T-helper 2 cell treated with Interferon-gamma antibody and Interleukin-4, amounts not matched to agents 100 ng/mL and 5 ng/mL, for 36 hours (primary cell): ENCODE data around the gene SMPD2. TPM values are rescaled to one million over a fixed set of nuclear protein-coding genes. Genes with fewer than 3 reads are reported as not detected.

Experiments
- intact Hi-C: fragments of 100-400 bp; cut with micrococcal nuclease; formaldehyde crosslinking; loops from one replicate; pipeline ENCODE4 v1.15.1; 2023
- total RNA-seq: library from RNA; stranded (reverse); gene quantifications from 2 replicates; pipeline ENCODE4 v1.2.3, GENCODE V29; 2022

The SMPD2 gene
- total RNA-seq, 1 donor from 2014 or later: 18.9 TPM

DNA sequence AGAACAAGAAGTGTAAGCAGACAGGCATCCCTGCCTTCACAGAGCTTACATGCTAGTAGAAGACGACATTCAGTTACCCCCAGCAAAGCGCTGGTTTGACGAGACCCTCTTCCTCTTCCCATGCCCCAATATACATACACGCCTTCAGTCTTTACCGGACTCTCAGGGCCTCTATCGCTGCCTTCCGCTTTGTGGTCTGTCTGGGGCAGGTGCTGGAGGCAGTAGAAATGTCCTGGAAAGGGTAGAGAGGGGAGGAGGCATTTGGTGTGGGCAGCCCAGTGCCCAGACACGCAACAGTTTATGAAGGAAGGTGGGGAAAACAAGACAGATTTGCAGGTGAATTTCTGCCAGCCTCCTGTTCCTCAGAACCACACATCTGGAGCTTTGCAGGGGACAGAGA, 6.0 kb downstream of the SMPD2 start:
- intact Hi-C loops: loop anchor here (10.0 kb wide), 1 partner anchor 262 kb away; no protein-coding TSS in a partner anchor

GRCh38 chr6:109447087-109447486, 6.6 kb downstream of the SMPD2 start:
- intact Hi-C loops: loop anchor here (10.0 kb wide), 1 partner anchor 262 kb away; no protein-coding TSS in a partner anchor

DNA sequence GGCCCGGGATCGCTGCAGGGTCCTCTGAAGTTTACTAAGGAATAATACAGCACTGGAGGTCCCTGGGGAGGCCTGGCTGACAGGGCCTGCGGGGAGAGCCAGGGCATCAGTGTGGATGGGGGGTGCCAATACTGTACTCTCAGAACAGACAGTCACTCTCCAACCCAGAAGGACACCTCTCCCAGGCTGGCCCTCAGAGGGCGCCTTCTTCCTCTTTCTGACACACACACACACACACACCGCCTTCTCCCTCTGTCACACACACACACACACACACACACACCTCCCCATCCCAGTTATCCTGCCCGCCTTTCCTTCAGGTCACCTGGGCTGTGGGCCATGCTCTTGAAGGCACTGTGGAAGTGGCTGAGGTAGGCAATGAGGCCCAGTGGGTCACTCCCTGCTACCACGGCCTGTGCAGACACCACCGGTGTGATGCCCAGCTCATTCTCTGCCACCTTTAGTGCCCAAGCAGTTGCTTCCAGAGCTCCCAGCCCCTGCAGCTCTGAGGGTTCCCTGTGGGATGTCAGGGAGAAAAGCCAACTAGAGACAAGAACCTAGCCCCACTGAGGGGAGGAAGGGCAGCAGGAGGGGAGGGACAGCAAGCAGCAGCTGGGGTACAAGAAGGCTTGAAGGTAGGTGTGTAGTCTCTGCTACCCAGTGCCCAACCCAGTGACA, 7.5 kb downstream of the SMPD2 start:
- intact Hi-C loops: loop anchor here (10.0 kb wide), 1 partner anchor 263 kb away; no protein-coding TSS in a partner anchor

GRCh38 chr6:109448615-109449014, 8.1 kb downstream of the SMPD2 start:
- intact Hi-C loops: loop anchor here (10.0 kb wide), 1 partner anchor 264 kb away; no protein-coding TSS in a partner anchor

DNA sequence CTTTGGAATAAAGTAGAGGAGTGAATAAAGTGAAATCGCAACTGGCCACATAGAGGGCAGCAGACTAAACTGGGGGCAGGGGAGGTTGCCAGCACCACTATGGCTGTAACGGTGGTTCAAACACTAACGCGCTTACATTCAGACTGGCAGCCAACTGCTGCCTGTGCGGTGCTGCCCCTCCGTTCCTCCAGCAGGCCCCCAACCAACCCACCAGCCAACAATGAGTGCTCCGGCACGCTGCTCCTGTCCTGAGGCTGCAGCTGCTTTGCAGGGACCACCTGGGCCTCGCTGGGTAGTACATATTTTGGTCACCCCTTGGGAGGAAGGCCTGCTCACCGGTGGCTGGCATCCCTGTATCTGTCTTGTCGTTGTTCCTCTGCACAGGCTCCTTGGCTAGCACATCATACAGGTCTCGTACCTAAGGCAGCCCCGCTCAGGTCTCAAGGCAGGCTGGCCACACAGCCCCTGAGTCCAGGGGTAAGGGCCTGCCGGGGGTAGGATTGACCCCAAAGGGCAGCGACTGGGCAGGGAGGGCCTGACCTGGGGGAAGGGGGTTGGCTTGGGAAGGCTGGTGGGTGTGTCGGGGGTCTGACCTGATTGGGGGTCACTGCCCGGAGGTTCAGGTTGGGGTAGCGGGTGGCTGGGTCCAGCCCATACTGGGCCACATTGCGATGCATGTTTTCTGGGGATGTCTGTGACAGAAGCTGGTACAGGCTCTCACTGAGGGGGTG, 8.7 kb downstream of the SMPD2 start:
- intact Hi-C loops: loop anchor here (10.0 kb wide), 1 partner anchor 264 kb away; no protein-coding TSS in a partner anchor

- intact Hi-C loops: loop anchor here (10.0 kb wide), 1 partner anchor 265 kb away; no protein-coding TSS in a partner anchor
Observed at GRCh38 chr6:109449795-109450673, 9.5 kb downstream of the SMPD2 start.

GRCh38 chr6:109450801-109451200, 10.3 kb downstream of the SMPD2 start:
- intact Hi-C loops: no loop called here

- intact Hi-C loops: no loop called here
Observed at GRCh38 chr6:109451376-109451775, 10.9 kb downstream of the SMPD2 start.

- intact Hi-C loops: no loop called here
Observed at GRCh38 chr6:109452181-109452580, 11.7 kb downstream of the SMPD2 start.

DNA sequence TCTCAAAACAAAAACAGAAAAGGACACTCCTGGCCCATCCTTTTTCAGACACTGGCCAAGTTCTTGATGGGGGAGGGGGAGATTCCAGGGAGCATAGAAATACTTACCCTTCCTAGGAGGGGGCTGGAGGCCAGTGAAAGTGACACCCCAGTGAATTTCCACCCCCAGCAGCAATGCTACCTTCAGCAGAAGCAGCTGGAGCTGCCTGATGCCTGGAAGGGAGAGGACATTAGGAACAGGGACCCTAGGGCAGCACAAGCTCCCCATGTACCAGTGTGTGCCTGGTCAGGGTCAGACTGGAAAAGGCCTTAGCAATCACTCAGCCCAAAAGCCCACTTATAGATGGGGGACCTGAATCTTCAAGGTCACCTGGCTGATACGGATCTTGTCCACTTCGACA, 12.6 kb downstream of the SMPD2 start:
- intact Hi-C loops: no loop called here

DNA sequence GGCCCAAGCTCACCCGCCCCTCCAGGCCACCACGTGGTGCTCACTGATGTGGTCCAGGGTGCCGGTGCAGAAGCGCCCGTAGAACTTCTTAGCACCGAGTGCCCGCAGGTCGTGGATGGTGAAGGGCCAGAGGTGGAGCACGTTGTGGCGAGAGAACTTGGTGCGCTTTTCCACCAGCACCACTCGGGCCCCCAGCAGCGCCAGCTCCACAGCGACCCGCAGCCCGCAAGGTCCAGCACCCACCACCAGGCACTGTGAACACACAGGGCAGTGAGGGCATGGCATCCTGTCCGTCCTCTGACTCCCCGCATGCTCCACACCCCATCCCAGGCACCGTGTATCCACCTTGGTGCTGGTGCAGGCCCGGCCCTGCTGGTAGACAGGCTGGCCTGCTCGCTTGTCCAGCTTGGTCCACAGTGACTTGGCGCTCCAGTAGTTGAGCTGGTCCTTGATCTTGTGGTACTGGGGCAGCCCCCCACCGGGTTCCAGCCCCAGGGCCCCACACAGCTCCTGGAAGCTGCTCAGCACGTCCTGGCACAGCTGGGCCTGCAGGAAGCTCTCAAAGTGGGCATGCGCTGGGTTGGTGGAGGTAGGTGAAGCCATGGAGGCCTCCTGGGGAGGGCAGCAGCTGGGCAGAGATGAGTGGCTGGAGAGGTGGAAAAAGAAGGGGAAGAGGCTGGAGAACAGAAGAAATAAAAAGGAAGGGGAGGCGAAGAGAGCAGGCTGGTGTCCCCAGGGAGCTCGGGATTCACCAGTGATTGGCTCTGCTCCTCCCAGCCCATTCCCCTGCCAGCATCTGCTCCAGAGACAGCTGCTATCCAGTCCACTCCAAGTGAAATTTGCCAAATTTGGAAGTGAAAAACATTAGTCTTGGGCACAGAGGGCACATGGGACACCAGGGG, 13.3 kb downstream of the SMPD2 start:
- intact Hi-C loops: loop anchor here (1.0 to 2.0 kb wide), 4 partner anchors 13 to 237 kb away; partner anchors contain the start of genes AK9 and FIG4

DNA sequence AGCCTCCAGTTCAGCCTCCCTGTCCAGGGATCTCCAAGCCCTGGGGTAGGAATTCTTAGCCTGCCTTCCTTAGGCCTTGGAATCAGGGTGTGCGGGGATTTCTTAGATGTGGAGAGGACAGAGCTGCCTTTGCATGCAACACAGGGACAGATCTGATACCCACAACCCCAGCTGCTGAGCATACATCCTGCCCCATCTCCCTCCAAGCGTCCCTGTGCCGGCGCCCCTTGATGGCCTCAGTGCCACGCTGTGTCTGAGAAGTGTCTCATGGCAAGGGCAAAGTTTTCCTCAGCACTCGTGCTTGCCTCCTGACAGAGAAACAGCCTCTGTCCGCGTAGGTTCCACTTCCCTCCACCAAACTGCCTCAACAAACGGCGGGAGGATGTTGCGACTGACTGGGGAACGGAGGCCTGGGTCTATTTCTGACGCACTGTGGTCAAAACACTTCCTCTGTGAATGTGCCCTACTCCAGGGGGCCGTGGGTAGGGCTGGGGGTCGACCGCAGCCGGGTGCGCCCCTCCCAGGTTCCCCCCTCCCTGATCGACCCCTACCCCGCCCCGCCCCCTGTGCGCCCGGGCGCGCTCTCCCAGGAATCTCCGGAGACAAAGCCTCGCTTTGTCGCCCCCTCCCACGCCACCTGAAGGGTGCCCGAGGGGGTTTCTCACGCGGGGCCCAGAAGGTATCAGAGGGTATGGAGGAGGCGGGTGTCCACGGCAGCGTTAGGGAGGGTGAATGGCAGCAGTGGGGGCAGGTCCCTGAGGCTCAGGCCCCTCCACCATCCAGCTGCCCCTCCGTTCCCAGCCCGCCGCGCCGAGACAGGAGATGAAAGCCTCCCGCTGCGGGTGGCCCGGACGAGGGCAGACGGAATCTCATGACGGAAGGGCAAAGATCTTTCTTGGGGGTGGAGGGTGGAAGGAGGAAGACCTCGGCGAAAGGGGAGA, 14.2 kb downstream of the SMPD2 start:
- intact Hi-C loops: loop anchor here (1.0 to 5.0 kb wide), 8 partner anchors 13 to 897 kb away; partner anchors contain the start of genes AK9, CEP57L1, FIG4 and ZBTB24

DNA sequence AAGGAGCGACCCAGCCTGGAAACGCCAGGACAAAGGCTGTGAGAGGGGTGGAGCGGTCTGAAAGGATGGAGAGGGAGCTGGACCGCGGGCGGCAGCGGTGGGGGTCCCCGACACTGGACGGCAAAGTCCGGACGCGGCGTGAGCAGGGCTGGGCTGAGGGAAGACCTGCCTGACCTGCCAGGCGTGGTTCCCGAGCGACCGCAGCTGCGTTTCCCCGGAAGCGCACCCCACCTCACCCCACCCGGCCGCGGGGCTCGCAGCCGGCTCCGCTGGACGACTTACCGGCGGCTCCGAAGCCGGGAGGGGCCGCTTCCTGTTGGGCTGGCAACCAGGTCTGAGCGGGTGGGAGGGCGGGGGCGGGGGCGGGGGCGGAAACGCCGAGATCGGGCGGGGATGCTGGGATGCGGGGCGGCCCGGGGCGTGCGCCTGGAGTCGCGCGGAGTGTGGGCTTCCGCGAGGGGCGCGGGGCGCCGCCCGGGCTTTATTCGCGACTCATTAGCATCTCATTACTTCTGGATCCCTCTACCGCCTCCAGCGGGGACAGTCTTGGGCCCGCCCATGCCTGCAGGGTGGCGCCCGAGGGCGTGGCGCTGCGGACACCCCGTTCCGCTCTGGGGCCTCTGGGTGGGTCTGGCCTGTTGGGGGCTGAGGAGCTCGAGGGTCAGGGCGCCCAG, 15.1 kb downstream of the SMPD2 start, which contains the start of gene MICAL1:
MICAL1 (minus strand) TSS at position 336 of the 674 bp plus-strand sequence. CDS start 1,576 bp downstream, outside the sequence.
- intact Hi-C loops: loop anchor here (1.0 to 5.0 kb wide), 7 partner anchors 28 to 898 kb away; partner anchors contain the start of genes AK9, CEP57L1, FIG4 and ZBTB24

DNA sequence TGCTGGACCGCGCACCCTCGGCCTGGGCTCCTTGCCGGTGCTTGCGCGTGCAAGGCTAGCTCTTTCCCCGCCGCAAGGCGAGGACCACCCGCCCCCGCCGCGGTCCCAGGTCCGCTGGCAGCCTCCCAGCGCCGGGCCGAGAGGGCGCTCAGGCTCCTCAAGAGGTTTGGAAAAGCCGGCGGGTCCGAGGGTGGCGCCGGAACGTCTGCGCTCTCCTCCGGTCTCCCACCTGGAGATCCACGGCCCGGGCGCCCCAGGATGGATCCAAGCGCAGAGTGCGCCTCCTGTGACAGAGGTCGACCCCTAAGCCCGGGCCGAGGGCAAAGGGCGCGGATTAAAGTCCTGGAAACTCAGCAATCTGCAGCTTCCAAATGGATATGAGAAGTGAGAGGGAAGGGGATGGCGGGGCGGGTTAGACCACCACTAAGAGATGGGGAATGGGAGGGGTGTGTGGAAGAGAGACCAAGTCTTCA, 15.6 kb downstream of the SMPD2 start:
- intact Hi-C loops: loop anchor here (5.0 kb wide), 1 partner anchor 899 kb away; no protein-coding TSS in a partner anchor

GRCh38 chr6:109456710-109457561, 16.4 kb downstream of the SMPD2 start:
- intact Hi-C loops: loop anchor here (5.0 kb wide), 1 partner anchor 900 kb away; no protein-coding TSS in a partner anchor

DNA sequence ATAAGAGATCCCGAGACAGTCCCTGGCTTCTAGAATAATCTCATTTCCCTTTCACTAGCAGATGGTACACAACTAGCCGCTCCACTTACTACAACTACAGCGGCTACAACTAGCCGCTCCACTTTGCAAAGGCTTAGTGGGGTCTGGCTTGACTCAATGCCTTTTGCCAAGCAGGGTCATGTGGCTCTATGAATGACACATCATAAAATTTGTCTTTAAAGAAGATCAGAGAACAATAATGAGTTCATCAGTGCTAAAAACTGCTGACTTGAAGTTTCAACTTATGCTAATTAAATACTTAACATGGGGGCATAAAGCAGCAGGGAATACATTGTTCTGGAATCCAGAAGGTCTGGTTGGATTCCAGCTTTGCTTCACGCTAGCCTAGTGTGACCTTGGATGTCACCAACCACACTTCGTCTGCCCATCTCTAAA, 17.1 kb downstream of the SMPD2 start:
- intact Hi-C loops: loop anchor here (5.0 kb wide), 1 partner anchor 900 kb away; no protein-coding TSS in a partner anchor
